Measurements from ENCODE around the gene EXOC4. TPM values are rescaled to one million over a fixed set of nuclear protein-coding genes. Genes with fewer than 3 reads are reported as not detected.

The EXOC4 gene
- total RNA-seq, 4 donors from 2014 or later: 59.2 to 88.7 (median 71.6) TPM

- no peak for TF ChIP-seq CTCF (IDR thresholded peaks at IDR 0.05)
- no peak for ATAC-seq (ENCODE audit: low FRiP score)
- DNase-seq (ENCODE audit: low spot score): no peak
Observed at GRCh38 chr7:133691727-133692610, 439.1 kb downstream of the EXOC4 start.

GRCh38 chr7:133693281-133693680 lies 440.4 kb downstream of the EXOC4 start:
- DNase-seq (ENCODE audit: low spot score) (no peak), ATAC-seq (ENCODE audit: low FRiP score) (no peak)
- TF ChIP-seq CTCF (IDR thresholded peaks at IDR 0.05): no peak

GRCh38 chr7:133696056-133696455 lies 443.2 kb downstream of the EXOC4 start:
- no peak for ATAC-seq (ENCODE audit: low FRiP score)

GRCh38 chr7:133697585-133697984 lies 444.7 kb downstream of the EXOC4 start:
- no peak for TF ChIP-seq CTCF (IDR thresholded peaks at IDR 0.05)
- DNase-seq (ENCODE audit: low spot score): no peak
- no peak for ATAC-seq (ENCODE audit: low FRiP score)

More at GRCh38 chr7:133696056-133696455, 443.2 kb downstream of the EXOC4 start:
- DNase-seq (ENCODE audit: low spot score): no peak
- TF ChIP-seq CTCF (IDR thresholded peaks at IDR 0.05): no peak

- no peak for TF ChIP-seq CTCF (IDR thresholded peaks at IDR 0.05)
- ATAC-seq (ENCODE audit: low FRiP score) (no peak), DNase-seq (ENCODE audit: low spot score) (no peak)
Observed at GRCh38 chr7:133698127-133698526, 445.2 kb downstream of the EXOC4 start.

- DNase-seq (ENCODE audit: low spot score): no peak
- ATAC-seq (ENCODE audit: low FRiP score): no peak
Observed at GRCh38 chr7:133699386-133699785, 446.5 kb downstream of the EXOC4 start.

More at GRCh38 chr7:133699386-133699785, 446.5 kb downstream of the EXOC4 start:
- no peak for TF ChIP-seq CTCF (IDR thresholded peaks at IDR 0.05)

All from omental fat pad (tissue), 4 donors.